GM12878 (cell line): Measurements from ENCODE around the gene C21orf58. TPM values are rescaled to one million over a fixed set of nuclear protein-coding genes. Genes with fewer than 3 reads are reported as not detected.

Experiments used
- ATAC-seq: fragments of 200-7000 bp; cut with Tn5 transposase; 3 replicates; pipeline ENCODE4 v1.9.1; 2020; ENCODE audit warnings: mild to moderate bottlenecking, moderate library complexity
- BruUV-seq: library from RNA; stranded (reverse); fragments of 400-500 nt; replicated peaks from 2 replicates; lab custom pipeline; 2021; lab: Mats Ljungman, UMichigan
- CTCF ChIA-PET: fragments of 300-600 bp; sonication (Branson Sonifier 250); formaldehyde crosslinking; extraction: SDS; loops from one replicate; lab custom pipeline; 2021; ENCODE audit warnings: inconsistent platforms; lab: Yijun Ruan, JAX
- POLR2A ChIA-PET: fragments of 350-600 bp; formaldehyde crosslinking; extraction: SDS; loops from one replicate; lab custom pipeline; 2021; ENCODE audit warnings: inconsistent platforms; lab: Charles Lee
- RAD21 ChIA-PET: fragments of 300-600 bp; sonication (Branson Sonifier 250); formaldehyde crosslinking; loops from one replicate; lab custom pipeline; 2023; ENCODE audit warnings: antibody characterized with exemption; ENCODE audit not compliant: unreplicated experiment; lab: Charles Lee
- SMC1A ChIA-PET: fragments of 300-600 bp; sonication (Branson Sonifier 250); formaldehyde crosslinking; loops from one replicate; lab custom pipeline; 2023; ENCODE audit not compliant: unreplicated experiment, uncharacterized antibody; lab: Charles Lee
- DNase-seq: peaks from one replicate; pipeline ENCODE4 v3.0.0-alpha.2; 2011; ENCODE audit warnings: low read depth, low spot score
- FAIRE-seq: peaks from 3 replicates; lab custom pipeline; 2011; peaks lifted over from hg19 to GRCh38; lab: Jason Lieb, UNC
- H2AFZ ChIP-seq: 2 replicates; pipeline ENCODE4 v1.6.0; 2011; ENCODE audit warnings: low read depth, low read length, control low read depth; ENCODE audit not compliant: control insufficient read depth
- H3K27ac ChIP-seq: 2 replicates; pipeline ENCODE4 v1.5.1; 2011; ENCODE audit warnings: control low read depth; ENCODE audit not compliant: control insufficient read depth, insufficient read depth
- H3K27me3 ChIP-seq, 2 experiments: replicated peaks in 1 of 2; 2 replicates each; pipeline versions ENCODE4 v1.6.0 to v1.6.1; 2011; ENCODE audit warnings: low read length in 1 of 2; ENCODE audit not compliant: control insufficient read depth in 2 of 2, insufficient read depth in 2 of 2
- H3K36me3 ChIP-seq, 2 experiments: 2 replicates each; pipeline ENCODE4 v1.5.1; 2011; ENCODE audit warnings: low read length in 1 of 2; ENCODE audit not compliant: control insufficient read depth in 2 of 2, insufficient read depth in 2 of 2
- H3K4me1 ChIP-seq: 2 replicates; pipeline ENCODE4 v1.6.1; 2011; ENCODE audit warnings: mild to moderate bottlenecking, low read length, moderate library complexity, mixed read lengths; ENCODE audit not compliant: control insufficient read depth, insufficient read depth
- H3K4me2 ChIP-seq: 2 replicates; pipeline ENCODE4 v1.6.0; 2011; ENCODE audit warnings: control low read depth; ENCODE audit not compliant: control insufficient read depth, insufficient read depth
- H3K4me3 ChIP-seq: fragments of 200-600 bp; sonication (generic); 2 replicates; pipeline ENCODE4 v1.5.1; 2016
- H3K79me2 ChIP-seq: 2 replicates; pipeline ENCODE4 v1.6.0; 2011; ENCODE audit warnings: low read length; ENCODE audit not compliant: control insufficient read depth, insufficient read depth
- H3K9ac ChIP-seq: 2 replicates; pipeline ENCODE4 v1.8.0; 2011; ENCODE audit warnings: low read length, control low read depth, mixed read lengths; ENCODE audit not compliant: control insufficient read depth, insufficient read depth
- H3K9me3 ChIP-seq: replicated peaks from 3 replicates; pipeline ENCODE4 v1.5.1; 2011; ENCODE audit warnings: mild to moderate bottlenecking, low read length; ENCODE audit not compliant: control insufficient read depth, insufficient read depth
- H4K20me1 ChIP-seq: 2 replicates; pipeline ENCODE4 v1.6.0; 2011; ENCODE audit not compliant: control insufficient read depth, insufficient read depth
- BCL3 ChIP-seq: IDR thresholded peaks from 2 replicates; pipeline ENCODE4 v1.6.1; 2011; ENCODE audit warnings: borderline replicate concordance, low read depth, mild to moderate bottlenecking, moderate library complexity, low read length; ENCODE audit not compliant: insufficient read depth, poor library complexity, severe bottlenecking
- CHD1 ChIP-seq: IDR thresholded peaks from 2 replicates; pipeline ENCODE4 v1.6.1; 2012; ENCODE audit warnings: low read depth, low read length, improper control_type of control experiment
- CREM ChIP-seq: IDR thresholded peaks from 2 replicates; pipeline ENCODE4 v1.6.1; 2014; ENCODE audit warnings: antibody characterized with exemption, low read depth
- FOXK2 ChIP-seq: fragments of 450-650 bp; IDR thresholded peaks from 2 replicates; pipeline ENCODE4 v1.6.1; 2017; ENCODE audit warnings: mild to moderate bottlenecking, moderate library complexity
- IKZF2 ChIP-seq, 2 experiments: fragments of 450-650 bp; IDR thresholded peaks; 2 replicates each; pipeline ENCODE4 v1.6.1; 2017; ENCODE audit warnings: mild to moderate bottlenecking in 2 of 2, moderate library complexity in 2 of 2
- MEF2A ChIP-seq: IDR thresholded peaks from 2 replicates; pipeline ENCODE4 v1.6.1; 2011; ENCODE audit warnings: low read depth, mild to moderate bottlenecking, low read length, moderate library complexity; ENCODE audit not compliant: insufficient read depth
- MYC ChIP-seq: IDR thresholded peaks from 2 replicates; pipeline ENCODE4 v1.6.1; 2011; ENCODE audit warnings: mild to moderate bottlenecking, low read length, moderate library complexity, inconsistent platforms; ENCODE audit not compliant: insufficient read depth, insufficient replicate concordance, insufficient read length, severe bottlenecking
- RELA ChIP-seq: fragments of 450-650 bp; IDR thresholded peaks from 2 replicates; pipeline ENCODE4 v1.8.0; 2014; ENCODE audit warnings: borderline replicate concordance; ENCODE audit not compliant: partially characterized antibody
- SIX5 ChIP-seq: IDR thresholded peaks from 2 replicates; pipeline ENCODE4 v1.6.1; 2011; ENCODE audit warnings: mild to moderate bottlenecking, low read depth, low read length, moderate library complexity; ENCODE audit not compliant: severe bottlenecking
- SMC3 ChIP-seq: IDR thresholded peaks from 2 replicates; pipeline ENCODE4 v1.6.1; 2011; ENCODE audit warnings: low read length, improper control_type of control experiment, borderline replicate concordance
- TCF7 ChIP-seq: IDR thresholded peaks from 2 replicates; pipeline ENCODE4 v1.6.1; 2014; ENCODE audit warnings: antibody characterized with exemption, borderline replicate concordance
- WGBS: methylation state at CpG from one replicate; pipeline ENCODE4 v1.1.6; 2016; ENCODE audit warnings: low lambda C conversion rate; ENCODE audit not compliant: insufficient replicate concordance, insufficient coverage; ENCODE audit errors: missing lambda C conversion rate; 5-methylcytosine and 5-hydroxymethylcytosine counted together
- in situ Hi-C: fragments of 300-500 bp; cut with MboI; formaldehyde crosslinking; loops from 9 replicates; pipeline ENCODE4 v1.14.3; 2018; ENCODE audit warnings: mixed read lengths
- intact Hi-C: fragments of 100-400 bp; cut with micrococcal nuclease; formaldehyde crosslinking; loops from one replicate; pipeline ENCODE4 v1.14.2; 2022; ENCODE audit not compliant: unreplicated experiment
- polyA plus RNA-seq, 11 experiments: library from polyadenylated mRNA; depleted of rRNA in 4 of 11; unstranded in 6 of 11; stranded (reverse) in 5 of 11; fragments of >200 nt; fragmentation: Nextera tagmentation in 4 of 11; fragmentation: Illumina TruSeq in 1 of 11; extraction: Ambion mirVana in 4 of 11; extraction: Trizol in 1 of 11; gene quantifications; 1 replicate in 1 of 11; 2 replicates in 10 of 11; pipeline versions ENCODE4 v1.2.1 to v1.2.3, GENCODE V29; 2011 to 2016; ENCODE audit warnings: inconsistent platforms in 2 of 11, missing spikeins in 2 of 11, low read depth in 1 of 11
- total RNA-seq, 4 experiments: library from RNA; depleted of rRNA in 3 of 4; stranded (reverse); fragments of >200 nt in 3 of 4; fragmentation: Illumina TruSeq in 1 of 4; extraction: Trizol in 1 of 4; gene quantifications; 2 replicates each; pipeline versions ENCODE4 v1.2.1 to v1.2.3, GENCODE V29; 2013 to 2021
- TF ChIP-seq, protein P1 (sequence below): fragments of 450-650 bp; IDR thresholded peaks from 2 replicates; pipeline ENCODE4 v1.6.1; 2017; ENCODE audit warnings: antibody characterized with exemption, mild to moderate bottlenecking, moderate library complexity
- TF ChIP-seq, protein P2 (sequence below): fragments of 450-650 bp; IDR thresholded peaks from 2 replicates; pipeline ENCODE4 v1.6.1; 2017; ENCODE audit warnings: mild to moderate bottlenecking

Gene C21orf58
- total and polyA plus RNA-seq, 10 of the 15 experiments (the other 5 are each of a cell fraction or from before 2014, with no cell fraction given): 1.1 to 22.3 (median 11.8) TPM

- TF ChIP-seq FOXK2 (no peak), CHD1 (no peak)
Measured at GRCh38 chr21:46361176-46361575, 37.5 kb upstream of the C21orf58 start (continued).

- H4K20me1 ChIP-seq: no peaks in the 10 kb centered on the region
- SMC1A ChIA-PET: interaction anchor here (0.6 to 1.1 kb wide), 2 partner anchors 11 to 286 kb away, joined by 3 to 4 read pairs; no protein-coding TSS in a partner anchor
- no TSS peak for BruUV-seq
- in situ Hi-C loops: no loop called here
- FAIRE-seq (no peak), ATAC-seq (no peak), DNase-seq (no peak)
- H3K4me2 ChIP-seq: no peak overlapping the region
- H3K4me1 ChIP-seq: peaks cover 3% of the 10 kb centered on the region; the same call in 1 of the 2 replicates
- no peaks in the 10 kb centered on the region for H3K79me2 ChIP-seq
- no peak overlapping the region for H3K4me3 ChIP-seq
- RAD21 ChIA-PET: no interaction called here
- H3K9me3 ChIP-seq: no peaks in the 10 kb centered on the region
- WGBS: 88% methylated on average over 19 of the region's 19 CpGs
- H3K36me3 ChIP-seq: peaks cover 4 to 37% of the 10 kb centered on the region in 2 experiments; a peak in 3 of 4 replicates
- TF ChIP-seq CREM (no peak), BCL3 (no peak), IKZF2 (IDR thresholded peaks at IDR 0.05) (no peak), MEF2A (no peak), TCF7 (no peak), SIX5 (no peak), RELA (no peak), MYC (no peak), SMC3 (no peak)
- TF ChIP-seq, protein P1, sequence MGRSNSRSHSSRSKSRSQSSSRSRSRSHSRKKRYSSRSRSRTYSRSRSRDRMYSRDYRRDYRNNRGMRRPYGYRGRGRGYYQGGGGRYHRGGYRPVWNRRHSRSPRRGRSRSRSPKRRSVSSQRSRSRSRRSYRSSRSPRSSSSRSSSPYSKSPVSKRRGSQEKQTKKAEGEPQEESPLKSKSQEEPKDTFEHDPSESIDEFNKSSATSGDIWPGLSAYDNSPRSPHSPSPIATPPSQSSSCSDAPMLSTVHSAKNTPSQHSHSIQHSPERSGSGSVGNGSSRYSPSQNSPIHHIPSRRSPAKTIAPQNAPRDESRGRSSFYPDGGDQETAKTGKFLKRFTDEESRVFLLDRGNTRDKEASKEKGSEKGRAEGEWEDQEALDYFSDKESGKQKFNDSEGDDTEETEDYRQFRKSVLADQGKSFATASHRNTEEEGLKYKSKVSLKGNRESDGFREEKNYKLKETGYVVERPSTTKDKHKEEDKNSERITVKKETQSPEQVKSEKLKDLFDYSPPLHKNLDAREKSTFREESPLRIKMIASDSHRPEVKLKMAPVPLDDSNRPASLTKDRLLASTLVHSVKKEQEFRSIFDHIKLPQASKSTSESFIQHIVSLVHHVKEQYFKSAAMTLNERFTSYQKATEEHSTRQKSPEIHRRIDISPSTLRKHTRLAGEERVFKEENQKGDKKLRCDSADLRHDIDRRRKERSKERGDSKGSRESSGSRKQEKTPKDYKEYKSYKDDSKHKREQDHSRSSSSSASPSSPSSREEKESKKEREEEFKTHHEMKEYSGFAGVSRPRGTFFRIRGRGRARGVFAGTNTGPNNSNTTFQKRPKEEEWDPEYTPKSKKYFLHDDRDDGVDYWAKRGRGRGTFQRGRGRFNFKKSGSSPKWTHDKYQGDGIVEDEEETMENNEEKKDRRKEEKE: no peak
- TF ChIP-seq, protein P2, sequence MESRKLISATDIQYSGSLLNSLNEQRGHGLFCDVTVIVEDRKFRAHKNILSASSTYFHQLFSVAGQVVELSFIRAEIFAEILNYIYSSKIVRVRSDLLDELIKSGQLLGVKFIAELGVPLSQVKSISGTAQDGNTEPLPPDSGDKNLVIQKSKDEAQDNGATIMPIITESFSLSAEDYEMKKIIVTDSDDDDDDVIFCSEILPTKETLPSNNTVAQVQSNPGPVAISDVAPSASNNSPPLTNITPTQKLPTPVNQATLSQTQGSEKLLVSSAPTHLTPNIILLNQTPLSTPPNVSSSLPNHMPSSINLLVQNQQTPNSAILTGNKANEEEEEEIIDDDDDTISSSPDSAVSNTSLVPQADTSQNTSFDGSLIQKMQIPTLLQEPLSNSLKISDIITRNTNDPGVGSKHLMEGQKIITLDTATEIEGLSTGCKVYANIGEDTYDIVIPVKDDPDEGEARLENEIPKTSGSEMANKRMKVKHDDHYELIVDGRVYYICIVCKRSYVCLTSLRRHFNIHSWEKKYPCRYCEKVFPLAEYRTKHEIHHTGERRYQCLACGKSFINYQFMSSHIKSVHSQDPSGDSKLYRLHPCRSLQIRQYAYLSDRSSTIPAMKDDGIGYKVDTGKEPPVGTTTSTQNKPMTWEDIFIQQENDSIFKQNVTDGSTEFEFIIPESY: no peak
- TF ChIP-seq, all 136 proteins: peak for 0
- H2AFZ ChIP-seq: no peak overlapping the region
- H3K27me3 ChIP-seq: no peaks in the 10 kb centered on the region
- POLR2A ChIA-PET: interaction anchor here (0.7 kb wide), 1 partner anchor 59 kb away, joined by 3 read pairs; no protein-coding TSS in a partner anchor
- H3K9ac ChIP-seq: no peak overlapping the region
- CTCF ChIA-PET: no interaction called here
- H3K27ac ChIP-seq: no peak overlapping the region
- intact Hi-C loops: no loop called here
Measured at GRCh38 chr21:46357684-46358425, 34.2 kb upstream of the C21orf58 start.
